ENCODE results near the gene MS4A7.
"Not testable (repeated sequence)": the region's sequence is repeated elsewhere in the genome, so short reads cannot be mapped to it uniquely, and the experiment has no call there.

The MS4A7 gene, protein sequence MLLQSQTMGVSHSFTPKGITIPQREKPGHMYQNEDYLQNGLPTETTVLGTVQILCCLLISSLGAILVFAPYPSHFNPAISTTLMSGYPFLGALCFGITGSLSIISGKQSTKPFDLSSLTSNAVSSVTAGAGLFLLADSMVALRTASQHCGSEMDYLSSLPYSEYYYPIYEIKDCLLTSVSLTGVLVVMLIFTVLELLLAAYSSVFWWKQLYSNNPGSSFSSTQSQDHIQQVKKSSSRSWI

DNA sequence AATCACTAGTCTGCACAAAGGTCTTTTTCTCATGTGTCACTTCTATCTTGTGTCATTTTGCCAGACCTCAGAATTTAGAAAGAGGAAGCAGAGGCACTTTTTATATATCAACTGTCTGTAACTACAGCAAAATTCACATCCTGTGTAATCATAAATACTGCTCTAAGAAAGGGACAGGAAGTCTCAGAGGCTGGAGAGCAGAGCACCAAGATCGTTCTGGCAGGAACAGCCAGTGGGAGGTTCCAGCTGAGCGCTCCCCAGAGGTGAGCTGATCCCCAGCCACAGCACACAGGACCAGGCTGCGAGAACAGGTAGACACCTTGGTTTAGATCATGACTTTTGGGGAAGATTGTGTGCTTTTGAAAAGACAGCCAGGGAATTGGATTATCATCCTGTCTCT is at the start of gene MS4A7:
Gene MS4A7, plus strand, starts transcription at position 179 of the 400 bp plus-strand sequence. CDS start 4,610 bp downstream, outside the sequence.
- DNase-seq (ENCODE audit: low read depth in 2 of 2): no peak

DNA sequence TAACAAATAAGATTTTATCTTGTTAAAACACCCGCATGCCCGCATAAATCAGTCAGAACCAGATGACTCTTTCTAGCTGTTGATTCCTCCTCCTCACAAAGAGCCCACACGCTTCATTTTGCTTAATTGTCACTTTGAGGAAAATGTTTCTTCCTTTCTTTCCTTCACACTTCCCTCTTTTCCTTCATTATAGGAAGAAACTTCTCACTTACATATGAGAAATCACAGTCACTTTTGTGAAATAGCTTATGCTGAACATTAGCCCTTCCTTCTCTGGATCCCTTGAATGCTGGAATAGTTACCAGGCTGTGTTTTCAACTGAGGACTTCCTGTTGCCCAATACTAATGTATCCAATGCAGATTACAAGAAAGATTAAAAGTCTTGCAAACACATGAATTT is 45.5 kb upstream of the MS4A7 start:
- no peak for DNase-seq (ENCODE audit: low read depth in 2 of 2)

DNA sequence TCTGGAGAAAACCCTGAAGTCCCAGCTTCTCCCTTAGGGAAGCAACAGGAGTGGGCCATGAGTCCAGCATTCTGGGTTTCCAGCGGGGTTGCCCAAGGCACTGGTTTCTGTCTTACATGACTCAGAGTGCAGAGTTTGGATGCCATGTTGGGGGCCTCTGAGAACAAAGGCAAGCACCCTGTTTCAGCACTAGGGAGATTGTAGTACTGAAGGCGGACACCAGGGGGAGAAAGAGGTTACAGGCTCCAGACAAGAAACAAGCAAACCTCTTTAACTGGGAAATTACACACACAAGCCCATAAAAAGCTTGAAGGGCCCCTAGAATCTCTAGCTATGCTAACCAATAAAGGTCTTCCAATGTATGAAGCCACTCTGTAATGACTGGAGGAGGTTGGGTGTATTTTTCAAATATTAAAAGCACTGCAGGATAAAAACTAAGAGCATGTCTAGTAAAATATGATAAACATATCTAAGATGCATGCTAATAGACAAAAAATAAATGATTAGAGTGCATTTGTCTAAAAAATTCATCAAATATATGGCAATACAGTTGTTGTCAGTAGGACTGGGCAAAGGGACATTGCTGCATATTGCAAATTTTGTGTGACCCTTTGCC is 44.2 kb upstream of the MS4A7 start:
- peak; percentile 58 to 70 for DNase-seq (ENCODE audit: low read depth in 2 of 2)

DNA sequence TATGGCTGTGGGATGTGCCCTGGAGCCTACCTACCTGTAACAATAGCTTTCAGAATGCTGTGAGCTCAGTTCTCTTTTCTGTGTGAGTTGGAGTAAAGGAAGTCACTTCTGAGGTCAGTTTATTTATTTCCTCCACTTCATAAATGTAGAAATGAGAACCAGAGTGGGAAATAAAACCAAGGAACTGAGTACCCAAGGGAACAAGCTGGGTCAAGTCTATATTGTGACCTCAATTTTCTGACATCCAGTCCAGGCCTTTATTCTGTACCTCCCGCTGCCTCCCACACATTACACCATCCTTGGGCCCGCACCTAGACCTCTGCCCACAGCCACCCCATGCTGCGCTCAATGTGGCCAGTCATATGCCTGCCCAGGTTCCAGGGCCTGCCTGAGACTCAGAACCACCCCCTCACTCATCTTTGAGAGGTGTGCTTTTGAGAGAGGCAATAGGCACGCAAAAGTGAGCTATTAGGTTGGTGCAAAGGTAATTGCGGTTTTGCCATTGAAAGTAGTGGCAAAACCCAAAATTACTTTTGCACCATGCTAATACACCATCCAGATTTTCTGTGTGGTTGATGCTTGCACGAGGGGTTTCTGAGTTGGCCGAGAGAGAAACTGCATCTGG is 41.5 kb upstream of the MS4A7 start:
- no peak for DNase-seq (ENCODE audit: low read depth in 2 of 2)

DNA sequence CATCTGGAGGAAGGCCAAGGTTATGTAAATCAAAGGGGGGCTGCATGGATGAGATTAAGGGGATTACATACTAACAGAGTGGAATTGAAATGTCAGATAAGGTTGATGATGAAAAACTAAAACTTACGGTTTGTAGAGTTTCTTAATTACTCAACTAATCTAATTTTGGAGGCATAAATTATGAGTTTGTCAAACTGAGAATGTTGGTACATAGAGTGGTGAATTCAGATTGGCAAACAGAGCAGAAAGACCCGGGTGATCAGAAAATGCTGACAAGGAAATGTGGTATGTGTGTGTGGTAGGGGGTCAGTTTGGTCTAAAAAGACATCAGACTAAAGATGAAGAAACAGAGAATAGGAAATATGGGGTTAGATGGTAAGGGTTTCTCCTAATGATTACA is 40.3 kb upstream of the MS4A7 start:
- DNase-seq (ENCODE audit: low read depth in 2 of 2): no peak

DNA sequence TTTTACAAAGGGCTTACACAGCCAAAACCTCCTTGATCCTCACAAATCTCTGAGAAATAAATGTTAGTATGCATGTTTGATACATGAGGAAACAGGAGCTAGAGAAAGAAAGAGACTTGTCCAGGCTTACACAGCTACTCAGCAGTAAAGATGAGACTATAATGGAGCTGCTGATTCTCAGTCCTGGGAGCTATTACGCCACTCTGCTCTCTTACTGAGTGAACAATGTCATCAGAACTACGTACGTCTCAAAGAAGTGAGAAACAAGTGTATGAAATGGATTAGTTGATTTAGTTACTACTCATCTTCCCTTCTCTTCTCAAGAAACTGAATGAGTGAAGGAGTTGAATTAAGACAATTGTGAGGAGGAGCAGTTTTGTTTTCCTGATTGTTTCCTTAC is 39.0 kb upstream of the MS4A7 start:
- no peak for DNase-seq (ENCODE audit: low read depth in 2 of 2)

DNA sequence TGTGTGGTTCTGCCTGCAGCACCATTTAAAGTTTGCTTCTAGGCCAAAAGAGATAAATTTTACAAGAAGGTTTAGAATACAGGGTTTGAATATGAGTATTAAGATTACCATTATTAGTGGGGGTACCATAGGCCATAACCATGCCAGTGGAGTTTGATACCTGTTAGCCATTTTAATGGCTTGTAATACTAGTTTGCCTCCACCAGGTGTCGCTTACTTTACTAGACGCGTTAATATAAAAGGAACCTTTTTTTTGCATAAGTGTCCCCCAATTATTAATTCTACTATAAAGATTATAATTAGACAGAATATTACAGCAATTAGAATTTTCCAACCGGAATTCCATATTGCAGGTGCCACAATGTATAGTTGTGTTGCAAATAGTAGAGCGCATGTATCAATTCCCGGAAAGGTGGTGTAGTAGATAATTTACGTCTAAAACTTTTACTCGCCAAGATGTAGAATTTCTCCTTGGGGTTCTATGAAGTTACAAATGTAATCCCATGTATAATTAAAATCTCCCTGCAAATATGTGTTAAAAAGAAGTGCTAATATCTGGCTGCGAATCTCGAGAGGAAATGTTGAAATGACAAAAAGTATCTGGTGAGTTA is 35.1 kb upstream of the MS4A7 start:
- DNase-seq (ENCODE audit: low read depth in 2 of 2): no peak

DNA sequence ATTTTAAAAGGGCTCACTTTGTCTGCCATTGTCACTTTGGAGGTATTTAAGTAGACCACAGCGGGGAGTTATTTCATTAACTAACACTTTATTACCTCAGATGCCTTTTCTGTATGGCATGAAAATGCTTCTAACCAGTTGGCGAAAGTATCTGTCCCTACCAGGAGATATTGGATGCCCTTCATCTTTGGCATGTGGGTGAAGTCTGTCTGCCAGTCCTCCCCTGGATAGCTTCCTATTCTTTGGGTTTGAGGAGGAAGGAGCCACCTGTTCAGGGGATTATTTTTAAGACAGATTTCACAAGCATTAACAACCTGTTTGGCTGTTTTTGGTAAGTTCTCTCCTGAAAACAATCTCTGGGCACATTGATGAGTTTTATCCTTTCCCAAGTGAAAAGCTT is 34.2 kb upstream of the MS4A7 start:
- no peak for DNase-seq (ENCODE audit: low read depth in 2 of 2)

DNA sequence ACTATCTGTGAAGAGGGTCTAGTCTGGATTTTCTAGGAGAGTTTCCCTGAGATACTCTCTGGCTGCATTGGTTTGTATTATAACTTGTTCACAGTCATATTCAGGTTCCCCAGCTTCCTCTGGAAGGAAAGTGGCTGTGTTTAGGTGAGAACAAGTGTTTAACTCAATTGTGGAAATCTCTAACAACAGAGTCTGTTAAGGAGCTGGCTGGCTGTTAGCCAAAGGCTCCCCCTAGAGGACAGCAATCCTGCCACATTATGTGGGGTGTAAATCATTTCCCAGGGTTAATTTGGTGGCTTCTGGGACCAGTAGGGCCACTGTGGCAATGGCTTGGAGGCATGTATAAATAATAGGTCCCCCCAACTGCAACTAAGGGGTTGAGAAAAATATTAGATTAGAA is 32.8 kb upstream of the MS4A7 start:
- peak in 1 of 2 donors; percentile 11 for DNase-seq (ENCODE audit: low read depth in 2 of 2)

DNA sequence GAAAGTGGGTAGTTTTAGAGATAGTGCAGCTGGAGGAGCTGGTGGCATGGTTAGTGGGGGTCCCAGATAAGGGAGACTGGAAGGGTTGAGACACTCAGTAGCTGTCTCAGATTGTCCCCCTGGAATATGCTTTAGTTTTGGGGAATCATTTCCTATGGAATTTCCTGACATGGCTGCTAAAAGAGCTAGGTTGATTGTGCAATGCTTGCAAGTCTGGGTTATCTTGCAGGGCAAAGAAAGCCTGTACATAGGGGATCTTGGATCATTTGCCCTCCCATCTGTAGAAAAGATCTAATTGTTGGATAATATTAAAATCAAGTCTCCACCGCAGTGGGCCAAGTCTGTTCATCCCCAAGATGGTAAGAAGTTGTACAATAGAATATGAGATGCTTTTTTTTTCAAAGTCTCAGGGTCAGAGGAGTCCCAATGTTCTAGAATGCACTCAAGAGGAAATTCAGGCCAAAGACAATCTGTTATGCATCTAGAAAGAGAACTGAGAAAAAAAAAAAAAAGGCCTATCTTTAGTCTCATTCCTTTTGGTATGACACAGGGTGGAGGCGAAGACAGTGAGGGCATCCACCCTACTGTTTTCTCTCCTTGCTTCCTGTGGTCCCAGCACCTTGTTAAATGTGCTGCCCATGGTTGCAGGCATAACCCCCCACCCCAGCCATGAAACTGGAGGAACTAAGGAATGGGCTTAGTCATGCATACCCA is 31.1 kb upstream of the MS4A7 start:
- no peak for DNase-seq (ENCODE audit: low read depth in 2 of 2)

DNA sequence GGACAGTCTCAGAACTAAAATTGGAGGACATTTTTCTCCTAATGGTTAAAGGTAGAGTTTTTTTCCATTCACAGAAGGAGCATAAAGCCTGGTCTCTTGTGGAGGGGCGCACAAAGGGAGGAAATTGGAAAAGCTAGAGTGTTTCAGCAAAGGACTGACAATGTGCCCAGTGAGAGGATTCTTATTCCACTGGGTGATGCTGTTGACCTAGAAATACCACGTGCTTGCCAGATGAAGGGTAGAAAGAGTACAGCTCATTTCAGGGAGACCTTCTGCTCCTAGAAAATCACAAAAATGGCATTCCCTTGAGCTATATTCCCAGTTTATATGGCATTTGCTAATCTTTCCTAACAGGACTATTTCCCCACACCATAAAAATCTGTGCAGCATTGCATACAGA is 30.2 kb upstream of the MS4A7 start:
- DNase-seq (ENCODE audit: low read depth in 2 of 2): no peak

DNA sequence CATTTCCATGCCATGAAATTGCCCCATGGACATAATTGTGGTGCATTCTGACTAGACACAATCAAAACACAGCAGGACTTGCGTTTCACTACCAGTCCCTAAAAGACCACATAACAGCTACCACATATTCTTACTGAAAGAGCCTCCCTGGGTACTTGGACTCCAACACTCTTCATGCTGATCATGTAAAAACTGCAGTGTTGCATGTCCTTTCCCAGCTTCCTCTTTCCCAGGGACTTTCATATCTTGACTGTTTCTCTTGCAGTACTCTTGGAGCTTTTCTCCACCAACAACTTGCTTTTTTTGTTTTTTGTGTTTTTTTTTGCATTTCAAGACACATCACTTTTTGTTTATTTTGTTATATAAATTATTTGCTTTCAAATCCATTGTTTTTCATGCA is 28.3 kb upstream of the MS4A7 start:
- DNase-seq (ENCODE audit: low read depth in 2 of 2): no peak

DNA sequence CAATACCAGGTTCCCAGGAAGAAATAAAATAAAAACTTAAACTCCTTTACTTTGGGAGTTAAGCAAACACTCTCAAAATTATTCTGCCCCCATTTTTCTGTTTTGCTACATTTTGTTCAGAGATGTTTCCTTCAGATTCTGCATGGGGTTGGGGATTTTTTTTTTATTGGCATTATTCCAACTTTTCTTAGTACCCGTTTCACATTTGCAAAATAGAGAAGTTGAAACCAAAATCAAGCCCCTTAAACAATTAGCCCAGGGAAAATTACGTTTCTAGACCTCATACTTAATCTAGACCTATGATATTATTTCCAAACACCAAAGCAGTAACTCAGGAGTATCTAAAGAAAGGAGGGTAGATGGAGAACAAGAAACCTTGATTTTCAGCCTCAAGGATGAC is 20.6 kb upstream of the MS4A7 start:
- DNase-seq (ENCODE audit: low read depth in 2 of 2): no peak

DNA sequence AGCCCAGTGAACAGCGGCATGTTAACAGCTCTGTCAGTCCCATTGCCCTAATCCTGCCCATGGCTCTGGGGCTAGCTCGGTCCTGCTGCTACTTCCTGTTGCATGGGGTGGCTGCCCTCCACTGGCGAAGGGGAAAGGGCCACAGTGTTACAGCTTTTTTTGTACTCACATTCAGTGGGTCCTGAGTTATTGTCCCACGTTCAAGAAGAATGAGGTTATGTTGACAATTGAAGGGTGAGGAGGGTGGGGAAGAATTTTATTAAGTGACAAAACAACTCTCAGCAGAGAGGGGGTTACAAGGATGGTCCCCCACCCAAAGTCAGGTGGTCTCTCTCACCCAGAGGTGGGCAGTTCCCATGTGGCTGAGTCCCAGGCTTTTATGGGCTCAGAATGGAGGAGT is 17.7 kb upstream of the MS4A7 start:
- no peak for DNase-seq (ENCODE audit: low read depth in 2 of 2)

DNA sequence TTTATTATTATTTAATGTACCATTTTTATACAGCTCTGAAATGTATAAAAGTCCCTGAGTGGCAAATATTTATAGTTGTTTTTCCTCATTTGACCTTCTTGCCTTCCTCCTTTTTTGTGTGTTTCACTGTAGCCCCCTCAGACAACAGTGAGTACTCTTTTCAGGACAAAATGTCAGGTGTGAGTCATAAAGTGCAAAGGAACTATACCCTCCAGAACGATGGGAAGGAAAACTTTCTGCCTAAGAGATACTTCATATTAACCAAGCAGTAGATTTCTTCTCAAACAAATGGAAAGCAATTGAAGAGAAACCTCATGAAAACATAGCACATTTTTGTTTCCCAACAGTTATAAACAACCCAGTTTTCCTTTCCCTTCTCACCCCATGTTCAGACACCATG is 16.1 kb upstream of the MS4A7 start:
- no peak for DNase-seq (ENCODE audit: low read depth in 2 of 2)

DNA sequence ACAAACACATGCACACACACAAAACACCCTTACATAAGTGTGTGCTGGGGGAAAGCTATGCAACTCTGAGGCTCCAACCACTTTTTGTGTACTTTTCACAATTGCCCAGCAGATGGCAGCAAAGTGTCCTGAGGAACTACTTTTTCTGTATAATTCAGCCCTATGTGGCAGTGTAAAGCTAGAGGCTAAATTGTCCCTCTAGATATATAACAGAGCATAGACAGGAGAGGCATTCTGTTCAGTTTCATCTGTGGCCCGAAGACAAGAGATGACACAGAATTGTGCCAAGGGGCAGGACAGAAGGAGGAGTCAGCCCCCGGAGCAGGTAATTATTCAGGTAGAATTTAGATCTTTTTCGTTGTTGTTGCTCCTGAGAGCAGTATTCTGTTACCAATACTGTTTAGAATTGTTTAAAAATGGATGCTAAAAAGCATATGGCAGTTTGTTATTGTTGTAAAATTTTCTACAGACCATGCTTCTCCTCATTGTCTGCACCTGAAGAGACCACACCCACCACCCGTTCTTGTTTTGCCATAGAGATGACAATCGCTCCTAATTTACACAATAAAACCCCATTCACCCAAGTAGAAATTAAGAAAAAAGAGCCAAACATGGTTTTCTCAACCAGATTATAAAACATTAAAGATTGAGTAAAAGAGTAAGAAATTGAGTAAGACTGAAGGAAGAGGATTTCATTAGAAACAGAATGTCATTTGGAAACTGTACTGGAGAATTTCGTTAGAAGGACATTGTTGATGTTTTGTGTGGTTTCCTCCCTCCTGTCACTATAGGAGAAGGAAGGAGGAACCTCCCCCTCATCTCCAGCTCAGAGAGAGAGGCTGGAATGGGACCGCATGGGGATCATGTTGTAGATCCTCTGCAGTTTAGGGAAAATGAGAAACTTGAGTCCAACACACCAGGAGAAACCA is 14.5 kb upstream of the MS4A7 start:
- peak; percentile 31 to 35 for DNase-seq (ENCODE audit: low read depth in 2 of 2)

DNA sequence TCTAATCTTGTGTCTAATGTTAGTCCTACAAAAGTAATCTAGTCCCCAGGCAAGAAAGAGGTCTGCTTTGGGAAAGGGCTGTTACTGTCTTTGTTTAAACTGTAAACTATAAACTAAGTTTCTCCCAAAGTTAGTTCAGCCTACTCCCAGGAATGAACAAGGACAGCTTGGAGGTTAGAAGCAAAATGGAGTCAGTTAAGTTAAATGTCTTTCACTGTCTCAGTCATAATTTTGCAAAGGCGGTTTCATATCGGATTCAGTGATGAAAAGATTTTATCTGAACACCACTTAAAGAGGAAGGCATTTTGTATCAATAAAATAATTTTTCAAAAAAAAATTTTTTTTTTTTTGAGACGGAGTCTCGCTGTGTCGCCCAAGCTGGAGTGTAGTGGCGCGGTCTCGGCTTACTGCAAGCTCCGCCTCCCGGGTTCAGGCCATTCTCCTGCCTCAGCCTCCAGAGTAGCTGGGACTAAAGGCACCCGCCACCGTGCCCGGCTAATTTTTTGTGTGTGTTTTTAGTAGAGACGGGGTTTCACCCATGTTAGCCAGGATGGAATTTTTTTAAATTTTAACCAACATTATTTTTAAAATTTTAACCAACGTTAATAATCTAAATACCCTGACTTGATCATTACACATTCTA is 11.9 kb upstream of the MS4A7 start:
- not testable (repeated sequence) for DNase-seq (ENCODE audit: low read depth in 2 of 2)

DNA sequence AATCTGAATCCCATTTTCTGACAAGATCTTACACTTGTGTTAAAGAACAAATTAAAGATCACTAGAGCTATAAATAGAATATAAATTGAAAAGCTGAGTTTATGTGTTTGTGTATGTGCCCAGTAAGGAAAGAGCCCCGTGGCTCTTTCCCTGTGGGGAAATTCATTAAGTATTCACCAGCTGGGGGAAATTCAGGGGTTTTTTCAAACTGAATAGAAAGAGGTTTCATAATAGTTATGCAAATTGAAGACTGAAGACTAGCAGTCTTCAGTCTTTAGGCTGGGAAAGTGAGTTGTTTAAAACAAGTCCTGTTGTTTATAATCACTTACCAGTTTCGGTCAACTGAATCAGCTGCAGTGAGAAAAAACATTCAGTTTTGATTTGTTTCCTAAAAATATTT is 11.3 kb upstream of the MS4A7 start:
- DNase-seq (ENCODE audit: low read depth in 2 of 2): no peak

DNA sequence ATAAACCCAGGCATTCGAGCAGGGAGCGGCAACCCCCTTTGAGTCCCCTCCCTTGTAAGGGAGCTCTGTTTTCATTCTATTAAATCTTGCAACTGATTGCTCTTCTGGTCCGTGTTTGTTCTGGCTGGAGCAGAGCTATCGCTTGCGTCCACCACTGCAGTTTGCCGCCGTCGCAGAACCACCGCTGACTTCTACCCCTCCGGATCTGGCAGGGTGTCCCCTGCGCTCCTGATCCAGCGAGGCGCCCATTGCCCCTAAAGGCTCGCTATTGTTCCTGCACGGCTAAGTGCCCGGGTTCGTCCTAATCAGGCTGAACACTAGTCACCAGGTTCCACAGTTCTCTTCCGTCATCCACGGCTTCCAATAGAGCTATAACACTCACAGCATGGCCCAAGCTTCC is 10.4 kb upstream of the MS4A7 start:
- no peak for DNase-seq (ENCODE audit: low read depth in 2 of 2)

DNA sequence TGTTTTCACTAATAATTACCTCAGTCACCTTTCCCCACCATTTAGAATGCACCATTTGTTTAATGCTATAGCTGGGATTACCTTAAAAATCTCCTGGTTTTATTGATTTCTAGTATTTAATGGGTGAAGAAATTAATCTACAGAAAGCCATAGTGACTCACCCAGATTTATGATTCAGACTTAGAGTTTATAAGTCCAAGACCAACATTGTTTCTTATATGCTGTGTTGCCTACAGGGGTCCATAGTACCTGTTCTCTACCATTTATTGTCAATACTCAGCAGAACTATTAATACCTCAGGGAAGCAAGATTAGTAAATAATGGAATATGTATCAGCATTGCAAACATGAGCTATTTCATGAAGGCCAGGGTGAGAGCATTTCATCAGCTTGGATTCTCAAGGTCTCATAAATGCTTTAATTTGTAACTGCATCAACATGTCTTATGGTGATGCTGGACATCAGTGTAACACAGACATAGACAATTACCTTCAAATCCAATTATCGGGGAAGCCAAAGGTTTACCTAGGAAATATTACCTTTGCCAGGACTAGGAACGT is 8.0 kb upstream of the MS4A7 start:
- DNase-seq (ENCODE audit: low read depth in 2 of 2): no peak

Measured in stimulated activated CD4-positive, alpha-beta T cell treated with anti-CD3 and anti-CD28 coated beads, Interleukin-4, amount 100 ng/mL, for 48 hours (primary cell).